G401.6 (cell line): ENCODE results near the gene CTNNAL1.
"Not testable (repeated sequence)": the region's sequence is repeated elsewhere in the genome, so short reads cannot be mapped to it uniquely, and the experiment has no call there.

ENCODE experiments used
- FAIRE-seq: peaks from 2 replicates; lab custom pipeline; 2012; peaks lifted over from hg19 to GRCh38; lab: Jason Lieb, UNC

CTNNAL1 gene, protein sequence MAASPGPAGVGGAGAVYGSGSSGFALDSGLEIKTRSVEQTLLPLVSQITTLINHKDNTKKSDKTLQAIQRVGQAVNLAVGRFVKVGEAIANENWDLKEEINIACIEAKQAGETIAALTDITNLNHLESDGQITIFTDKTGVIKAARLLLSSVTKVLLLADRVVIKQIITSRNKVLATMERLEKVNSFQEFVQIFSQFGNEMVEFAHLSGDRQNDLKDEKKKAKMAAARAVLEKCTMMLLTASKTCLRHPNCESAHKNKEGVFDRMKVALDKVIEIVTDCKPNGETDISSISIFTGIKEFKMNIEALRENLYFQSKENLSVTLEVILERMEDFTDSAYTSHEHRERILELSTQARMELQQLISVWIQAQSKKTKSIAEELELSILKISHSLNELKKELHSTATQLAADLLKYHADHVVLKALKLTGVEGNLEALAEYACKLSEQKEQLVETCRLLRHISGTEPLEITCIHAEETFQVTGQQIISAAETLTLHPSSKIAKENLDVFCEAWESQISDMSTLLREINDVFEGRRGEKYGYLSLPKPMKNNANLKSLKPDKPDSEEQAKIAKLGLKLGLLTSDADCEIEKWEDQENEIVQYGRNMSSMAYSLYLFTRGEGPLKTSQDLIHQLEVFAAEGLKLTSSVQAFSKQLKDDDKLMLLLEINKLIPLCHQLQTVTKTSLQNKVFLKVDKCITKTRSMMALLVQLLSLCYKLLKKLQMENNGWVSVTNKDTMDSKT

DNA sequence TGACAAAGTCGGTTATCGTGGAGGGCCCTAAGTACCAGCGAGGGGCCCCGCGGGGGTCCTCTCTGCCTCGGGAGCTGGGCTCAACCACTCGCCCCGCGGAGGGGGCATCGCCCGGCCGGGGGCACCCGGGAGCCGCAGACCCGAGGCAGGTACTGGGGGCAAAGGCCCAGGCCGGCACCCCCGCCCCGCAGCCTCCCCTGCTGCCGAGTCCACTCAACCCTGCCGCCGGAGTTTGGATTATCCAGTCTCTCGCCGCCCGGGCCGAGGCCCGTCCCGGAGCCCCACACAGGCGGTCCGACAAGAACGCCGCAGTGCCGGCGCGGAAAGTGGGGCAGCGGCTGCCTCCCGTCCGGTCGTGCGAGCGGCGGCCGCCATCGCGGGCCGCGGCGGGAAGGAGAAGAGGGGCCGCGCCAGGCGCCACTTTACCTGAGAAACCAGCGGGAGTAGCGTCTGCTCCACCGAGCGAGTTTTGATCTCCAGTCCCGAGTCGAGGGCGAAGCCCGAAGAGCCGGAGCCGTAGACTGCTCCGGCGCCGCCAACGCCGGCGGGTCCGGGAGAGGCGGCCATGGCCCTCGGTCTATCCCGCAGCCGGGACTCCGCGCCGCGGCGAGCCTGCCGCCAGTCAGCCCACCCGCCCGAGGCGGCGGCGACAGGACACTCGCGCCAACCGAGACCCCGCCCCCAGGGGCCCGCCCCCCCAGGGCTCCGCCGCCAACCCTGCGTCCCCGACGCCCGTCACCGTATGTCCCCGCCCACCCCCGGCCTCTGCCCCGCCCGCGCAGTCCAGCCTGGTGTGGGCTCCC is at the start of gene CTNNAL1:
TSS of gene CTNNAL1 (minus strand) at position 624 of the 803 bp plus-strand sequence. CDS start at position 567, 57 bp downstream.
- FAIRE-seq = no peak

DNA sequence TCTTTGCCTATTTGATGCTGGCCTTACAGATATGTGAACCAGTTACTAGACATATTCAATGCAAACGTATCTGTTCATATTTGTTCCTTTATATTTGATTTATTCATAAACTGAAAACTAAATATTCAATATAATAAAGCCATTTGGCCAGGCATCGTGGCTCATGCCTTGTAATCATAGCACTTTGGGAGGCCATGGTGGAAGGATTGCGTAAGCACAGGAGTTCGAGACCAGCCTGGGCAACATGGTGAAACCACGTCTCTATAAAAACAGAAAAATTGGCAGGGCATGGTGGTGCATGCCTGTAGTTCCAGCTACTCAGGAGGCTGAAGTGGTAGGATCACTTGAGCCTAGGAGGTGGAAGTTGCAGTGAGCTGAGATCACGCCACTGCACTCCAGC is 49.2 kb upstream of the CTNNAL1 start:
- FAIRE-seq = no peak

DNA sequence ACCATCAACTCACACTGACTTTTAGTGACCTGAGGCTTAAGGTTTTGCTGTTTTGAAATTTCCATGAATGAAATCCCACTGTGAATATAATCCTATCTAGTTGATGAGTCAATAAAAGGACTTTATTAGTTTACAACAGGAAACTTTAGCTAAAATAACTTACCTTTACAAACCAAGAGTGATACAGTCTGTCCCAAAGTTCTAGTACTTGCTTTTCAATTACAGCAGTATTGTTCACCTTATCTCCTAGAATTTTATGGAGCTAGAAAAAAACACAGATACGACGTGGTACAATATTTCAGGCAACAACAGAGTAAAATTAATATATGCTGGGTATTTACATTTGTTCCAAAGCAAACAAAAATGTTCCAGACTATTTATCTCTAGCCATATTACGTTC is 46.9 kb upstream of the CTNNAL1 start:
- FAIRE-seq = no peak

DNA sequence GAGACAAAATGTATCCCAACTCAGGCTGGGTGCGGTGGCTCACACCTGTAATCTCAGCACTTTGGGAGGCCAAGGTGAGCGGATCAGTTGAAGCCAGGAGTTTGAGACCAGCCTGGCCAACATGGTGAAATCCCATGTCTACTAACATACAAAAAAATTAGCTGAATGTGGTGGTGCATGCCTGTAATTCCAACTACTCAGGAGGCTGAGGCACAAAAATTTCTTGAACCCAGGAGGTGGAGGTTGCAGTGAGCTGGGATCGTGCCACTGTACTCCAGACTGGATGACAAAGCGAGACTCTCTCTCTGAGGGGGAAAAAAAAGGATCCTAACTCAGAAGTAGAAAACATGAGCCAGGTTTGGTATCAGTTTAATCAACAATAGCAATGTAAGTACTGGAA is 39.8 kb upstream of the CTNNAL1 start:
- FAIRE-seq = not testable (repeated sequence)

DNA sequence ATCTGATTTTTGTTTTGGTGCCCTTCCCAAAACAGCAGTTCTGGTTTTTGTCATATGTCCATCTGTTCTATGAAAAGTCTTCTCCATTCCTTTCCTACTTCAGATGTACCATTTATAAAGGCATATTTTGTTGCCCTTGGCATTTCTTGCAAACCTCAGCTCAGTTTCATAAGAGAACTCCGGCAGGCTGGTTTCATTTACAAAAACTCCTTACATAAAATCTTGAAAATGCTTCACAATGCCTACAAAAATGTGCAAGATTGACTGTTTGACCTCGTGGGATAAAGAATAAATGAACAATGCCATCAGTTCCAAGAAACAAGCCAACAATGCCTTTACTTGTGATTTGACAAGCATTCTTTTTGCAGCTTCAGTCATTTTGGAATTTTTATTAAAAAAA is 39.1 kb upstream of the CTNNAL1 start:
- no peak for FAIRE-seq

DNA sequence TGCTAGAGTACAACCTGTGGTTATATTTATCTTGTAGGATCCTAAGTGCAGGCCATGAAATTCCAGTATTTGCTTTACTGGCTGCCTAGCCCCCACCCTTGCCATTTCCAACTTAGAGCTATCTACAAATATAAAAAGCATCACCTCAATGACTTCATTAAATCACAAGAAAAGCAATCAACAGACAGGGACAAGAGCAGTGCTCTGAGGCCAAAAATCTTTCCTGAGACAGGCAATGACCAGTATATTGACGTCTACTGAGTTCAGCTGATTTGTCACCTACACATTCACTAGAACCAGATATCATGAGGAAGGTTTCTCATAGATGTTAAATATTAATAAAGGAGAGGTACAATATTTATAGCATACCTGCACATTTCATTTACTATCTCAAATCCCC is 38.4 kb upstream of the CTNNAL1 start:
- FAIRE-seq = no peak

DNA sequence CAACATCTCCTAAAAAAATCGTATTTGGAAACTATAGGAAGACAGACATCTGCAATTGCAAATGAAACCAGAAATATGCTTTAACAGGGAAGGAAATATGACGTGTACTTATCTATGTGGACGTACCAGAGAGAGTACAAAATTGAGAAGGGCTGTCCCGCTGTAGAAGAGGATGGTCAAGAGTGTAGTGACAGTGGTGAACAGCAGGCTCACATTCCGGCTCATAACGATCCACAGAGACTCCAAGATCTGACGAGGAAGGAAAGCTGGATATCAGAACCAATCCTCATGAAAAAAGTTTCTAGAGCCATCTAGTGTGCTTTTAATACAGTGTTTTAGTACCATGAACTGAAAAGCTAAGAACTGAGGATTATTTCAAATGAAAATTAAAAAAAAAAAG is 37.1 kb upstream of the CTNNAL1 start:
- no peak for FAIRE-seq

DNA sequence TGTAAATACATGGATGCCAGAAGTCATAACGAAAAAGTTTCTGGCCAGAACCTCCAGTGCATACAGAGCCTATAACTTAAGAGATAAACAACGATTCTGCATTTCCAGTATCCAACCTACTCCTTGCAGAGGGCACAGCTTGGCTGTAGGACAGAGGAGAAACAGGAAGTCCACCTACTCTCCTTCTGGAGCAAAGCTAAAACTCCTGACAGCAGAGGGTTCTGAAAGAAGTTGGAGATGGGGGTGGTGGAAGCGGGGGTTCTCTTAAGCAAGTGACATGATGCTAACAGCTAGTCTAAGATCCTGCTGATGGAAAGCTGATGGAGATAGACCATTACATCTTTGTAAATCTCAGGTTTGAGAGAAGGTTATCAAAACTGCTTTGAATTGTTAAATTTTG is 35.5 kb upstream of the CTNNAL1 start:
- FAIRE-seq = no peak

DNA sequence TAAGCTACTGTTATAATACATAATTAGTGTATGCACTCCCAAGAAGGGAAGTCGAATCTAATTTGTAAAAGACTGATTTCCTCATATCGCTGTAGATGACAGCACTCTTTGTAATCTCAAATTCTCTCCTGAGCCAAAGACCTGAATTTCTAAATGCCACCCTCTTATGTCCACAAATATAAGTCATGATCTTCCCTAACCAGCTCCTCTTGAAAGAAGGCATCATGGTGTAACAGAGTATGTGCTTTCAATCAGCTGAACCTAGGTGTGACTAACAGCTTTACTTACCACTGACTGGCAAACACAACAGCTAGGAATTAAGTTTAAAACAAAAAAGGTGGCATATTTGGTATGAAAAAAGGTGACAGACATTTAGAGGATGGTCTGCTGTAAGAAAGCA is 34.0 kb upstream of the CTNNAL1 start:
- no peak for FAIRE-seq

DNA sequence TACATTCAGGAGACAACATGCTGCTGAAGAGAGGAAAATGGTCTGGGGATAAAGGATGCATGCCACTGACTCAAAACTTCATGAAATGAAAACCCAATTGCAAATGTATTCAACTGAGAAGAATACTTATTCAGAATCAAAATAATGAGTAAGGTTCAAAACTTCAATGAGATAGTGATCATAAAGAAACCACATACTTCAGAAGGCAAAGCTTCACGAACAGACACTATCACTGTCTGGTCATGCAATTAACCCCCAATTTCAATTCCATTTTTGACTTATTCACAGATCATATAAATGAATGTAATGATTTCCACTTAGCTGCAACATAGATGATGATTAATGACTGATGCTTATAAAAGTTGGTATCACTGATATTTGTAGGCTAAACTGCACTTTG is 33.0 kb upstream of the CTNNAL1 start:
- FAIRE-seq = no peak

DNA sequence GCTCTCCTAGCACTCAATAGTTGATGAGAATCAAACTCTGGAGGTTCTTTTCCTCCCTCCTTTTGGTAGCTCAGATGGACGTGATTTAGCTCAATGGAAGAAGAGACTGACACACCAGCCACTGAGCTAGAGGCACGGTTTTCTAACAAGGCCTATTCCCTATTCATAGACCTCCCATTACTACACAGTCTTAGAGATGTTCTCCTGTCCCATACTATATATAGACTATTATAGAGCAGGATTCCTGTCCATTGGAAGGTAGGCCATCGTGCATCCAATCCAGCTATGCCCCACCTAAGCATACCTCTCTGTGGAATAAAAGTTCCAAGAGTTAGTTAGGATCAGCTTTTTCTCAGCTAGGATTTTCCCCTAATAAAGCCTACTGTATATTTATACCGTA is 30.3 kb upstream of the CTNNAL1 start:
- no peak for FAIRE-seq

DNA sequence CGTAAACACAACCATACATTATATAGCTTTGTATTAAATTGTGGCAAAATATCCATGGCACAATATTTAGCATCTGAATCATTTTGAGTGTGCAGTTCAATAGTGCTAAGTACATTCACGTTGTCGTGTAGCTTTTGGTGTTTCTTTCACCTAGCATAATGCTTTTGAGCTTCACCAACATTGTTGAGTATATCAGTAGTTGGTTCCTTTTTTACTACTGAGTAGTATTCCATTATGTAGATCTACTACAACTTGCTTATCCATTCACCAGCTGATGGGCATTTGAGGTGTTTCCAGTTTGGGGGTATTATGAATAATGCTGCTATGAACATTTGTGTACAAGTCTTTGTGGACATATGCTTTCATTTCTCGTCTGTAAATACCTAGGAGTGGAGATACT is 27.3 kb upstream of the CTNNAL1 start:
- no peak for FAIRE-seq

DNA sequence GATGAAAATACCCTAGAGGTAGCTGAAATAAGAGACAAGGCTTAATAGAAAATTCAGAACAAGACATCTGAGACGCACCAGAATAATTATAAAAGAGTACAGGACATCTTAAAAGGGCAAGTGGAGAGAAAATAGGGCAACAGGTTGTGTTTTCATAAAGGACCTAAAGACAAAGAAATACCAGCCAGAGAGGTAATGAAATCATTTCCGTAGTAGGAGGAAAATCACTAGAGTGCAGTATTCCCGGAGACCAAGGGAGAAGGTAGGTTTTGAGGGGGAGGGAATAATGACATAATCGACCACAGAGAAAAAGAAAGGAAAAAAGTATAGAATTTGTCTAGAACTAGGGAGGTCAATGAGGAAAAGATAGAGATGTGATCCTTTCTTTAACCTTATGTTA is 26.2 kb upstream of the CTNNAL1 start:
- no peak for FAIRE-seq

DNA sequence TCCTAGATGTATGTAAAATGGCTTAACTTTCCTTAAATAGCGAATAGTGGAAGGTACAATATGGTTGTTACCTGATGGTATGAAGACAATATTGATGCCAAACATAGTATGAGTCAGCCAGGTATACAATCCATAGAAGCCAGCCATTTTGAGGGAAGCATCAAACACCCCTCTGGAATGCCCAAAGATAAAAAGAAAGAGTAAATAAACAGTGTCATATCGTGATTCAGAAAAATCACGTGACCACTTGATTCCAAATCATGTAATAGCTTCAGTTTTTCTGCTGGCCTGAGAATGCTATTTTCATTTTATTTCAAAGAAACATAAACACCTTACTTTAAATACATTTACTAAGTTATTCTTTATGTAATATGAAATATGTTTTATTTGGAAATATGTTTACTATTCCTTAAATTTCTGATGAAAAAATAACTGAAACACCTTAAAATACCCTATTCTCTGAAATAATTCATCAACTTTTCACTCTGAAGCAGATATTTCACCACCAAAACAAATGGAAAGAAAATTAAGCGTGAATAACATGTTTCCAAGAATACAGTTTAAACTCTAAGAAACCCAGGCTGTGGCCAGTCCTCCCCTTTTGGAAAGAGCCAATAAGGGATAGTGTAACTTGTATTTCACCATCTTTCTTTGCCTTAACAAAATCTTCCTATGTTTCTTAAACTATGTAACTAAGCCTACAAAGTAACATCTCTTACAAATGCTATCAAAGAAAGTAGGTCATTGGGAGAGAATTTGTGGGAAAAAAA is 24.8 kb upstream of the CTNNAL1 start:
- FAIRE-seq = no peak

DNA sequence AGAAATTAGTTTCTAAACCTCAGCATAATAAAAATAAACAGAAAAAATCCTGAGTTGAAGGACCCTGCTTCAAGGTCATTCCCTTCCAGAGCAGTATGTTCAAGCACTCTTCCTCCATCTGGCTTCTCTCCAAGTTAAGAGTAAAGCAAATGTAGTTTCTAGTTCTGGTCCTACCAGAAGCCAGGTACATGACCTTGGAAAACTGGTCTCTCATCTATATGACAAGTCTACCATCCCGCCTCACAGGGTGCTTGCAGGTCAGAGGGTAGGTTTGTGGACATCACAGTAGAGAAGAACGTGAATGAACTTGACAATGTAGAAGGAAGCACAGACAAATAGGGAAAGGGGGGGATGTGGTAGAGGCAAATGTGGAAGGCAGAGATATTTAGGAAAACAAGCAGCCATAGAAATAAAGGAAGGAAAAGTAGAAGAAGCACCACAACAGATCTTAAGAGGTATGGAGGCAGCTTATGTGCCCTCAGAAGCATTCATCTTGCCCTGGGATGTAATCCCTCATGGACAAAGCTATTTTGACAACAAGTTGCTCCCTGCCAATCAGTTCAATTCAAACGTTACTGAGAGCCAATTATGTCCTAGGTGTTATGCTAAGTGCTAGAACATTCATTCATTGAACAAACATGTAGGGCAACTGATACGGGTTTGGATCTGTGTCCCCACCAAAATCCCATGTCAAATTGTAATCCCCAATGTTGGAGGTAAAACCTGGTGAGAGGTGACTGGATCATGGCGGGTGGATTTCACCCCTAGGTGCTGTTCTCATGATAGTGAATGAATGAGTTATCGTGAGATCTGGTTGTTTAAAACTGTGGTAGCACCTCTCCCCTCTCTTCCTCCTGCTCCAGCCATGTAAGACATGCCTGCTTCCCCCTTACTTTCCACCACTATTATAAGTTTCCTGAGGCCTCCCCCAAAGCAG is 23.7 kb upstream of the CTNNAL1 start:
- FAIRE-seq = no peak

DNA sequence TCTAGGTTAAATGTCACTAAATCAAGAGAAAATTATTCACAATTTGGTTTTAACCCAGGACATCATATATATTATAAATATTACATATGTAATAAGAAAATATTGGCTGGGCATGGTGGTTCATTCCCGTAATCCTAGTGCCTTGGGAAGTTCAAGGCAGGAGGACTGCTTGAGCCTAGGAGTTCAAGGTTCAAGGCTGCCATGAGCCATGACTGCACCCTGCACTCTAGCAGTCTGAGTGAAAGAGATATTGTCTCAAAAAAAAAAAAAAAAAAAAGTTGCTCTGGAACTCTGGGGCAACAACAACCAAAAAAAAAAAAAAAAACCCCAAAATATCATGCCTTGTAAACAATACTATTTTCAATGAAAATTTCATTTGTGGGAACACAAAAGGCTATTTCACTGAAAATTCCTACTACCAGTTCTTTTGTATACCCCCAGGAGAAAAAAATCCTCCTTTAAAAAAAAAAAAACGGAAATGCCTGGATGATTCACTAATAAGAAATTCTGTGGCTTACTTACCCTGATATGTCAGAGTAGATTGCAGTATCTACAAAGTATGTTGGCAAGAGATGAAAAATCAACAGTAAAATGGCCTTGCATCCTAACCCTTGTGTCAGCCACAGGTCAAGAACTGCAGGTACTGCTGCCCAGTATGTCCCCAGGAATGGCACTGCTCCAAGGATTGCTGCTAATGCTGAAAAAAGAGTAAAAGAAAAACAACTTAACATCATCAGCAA is 22.6 kb upstream of the CTNNAL1 start:
- no peak for FAIRE-seq

DNA sequence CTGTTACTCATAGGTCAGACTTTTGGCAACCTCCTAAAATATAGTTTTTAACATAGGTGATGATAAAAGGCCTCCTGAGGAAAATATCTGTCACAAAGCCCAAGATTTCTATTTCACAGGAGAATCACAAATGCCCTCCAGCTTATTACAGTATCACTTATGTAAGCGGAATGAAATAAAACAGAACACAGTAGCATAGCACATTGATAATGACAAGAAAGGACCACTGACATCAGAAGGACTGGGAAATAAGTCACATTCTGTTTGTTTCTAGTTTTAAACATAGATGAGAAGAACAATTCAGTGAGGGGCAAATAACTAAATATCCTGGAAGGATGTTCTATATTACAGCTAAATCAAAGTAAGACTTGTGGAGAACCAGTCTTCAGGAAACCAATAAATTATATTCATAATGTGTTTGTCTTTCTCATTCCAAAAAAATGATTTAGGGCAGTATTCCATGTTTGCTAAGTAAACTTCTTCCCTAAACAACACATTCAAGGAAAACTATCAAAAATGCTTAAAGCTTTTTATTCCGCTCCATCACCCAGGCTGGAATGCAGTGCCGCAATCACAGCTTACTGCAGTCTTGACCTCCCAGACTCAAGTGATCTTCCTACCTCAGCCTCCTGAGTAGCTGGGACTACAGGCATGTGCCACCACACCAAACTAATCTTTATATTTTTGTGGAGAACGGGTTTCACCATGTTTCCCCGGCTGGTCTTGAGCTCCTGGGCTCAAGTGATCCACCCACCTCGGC is 20.8 kb upstream of the CTNNAL1 start:
- FAIRE-seq = no peak

DNA sequence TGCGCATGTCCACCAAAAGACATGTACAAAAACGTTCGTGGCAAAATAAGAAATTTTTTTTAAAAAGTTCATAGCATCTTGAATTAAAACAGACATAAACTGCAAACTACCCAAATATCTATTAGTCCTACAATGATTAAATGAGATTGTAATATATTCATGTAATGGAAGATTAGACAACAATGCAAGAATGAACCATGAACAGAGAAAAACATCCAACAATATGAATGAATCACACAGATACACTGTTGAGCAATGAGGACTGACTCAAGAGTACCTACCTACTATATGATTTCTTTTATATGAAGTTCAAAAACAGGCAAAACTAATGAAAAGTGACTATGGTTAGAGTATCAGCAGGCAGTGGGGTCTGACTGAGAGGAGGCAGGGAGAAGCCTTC is 17.9 kb upstream of the CTNNAL1 start:
- no peak for FAIRE-seq

DNA sequence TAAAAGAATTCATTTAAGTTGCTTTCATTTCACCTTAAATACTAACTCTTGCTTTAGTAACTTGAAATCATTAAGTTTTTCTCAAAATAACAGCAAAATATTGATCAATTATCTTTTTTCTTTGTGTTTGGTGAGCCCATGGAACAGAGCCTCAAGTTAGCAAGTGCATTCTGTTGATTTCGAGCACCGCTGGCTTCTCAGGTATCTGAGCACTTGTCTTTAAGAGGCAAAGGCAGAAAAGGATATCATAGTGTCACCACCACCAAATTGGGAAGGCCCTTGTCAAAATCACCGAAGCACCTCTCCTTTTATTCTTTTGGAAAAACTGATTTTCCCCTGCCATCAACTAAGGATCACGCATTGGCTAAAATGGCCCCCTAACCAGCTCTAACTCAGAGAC is 17.1 kb upstream of the CTNNAL1 start:
- FAIRE-seq = no peak

DNA sequence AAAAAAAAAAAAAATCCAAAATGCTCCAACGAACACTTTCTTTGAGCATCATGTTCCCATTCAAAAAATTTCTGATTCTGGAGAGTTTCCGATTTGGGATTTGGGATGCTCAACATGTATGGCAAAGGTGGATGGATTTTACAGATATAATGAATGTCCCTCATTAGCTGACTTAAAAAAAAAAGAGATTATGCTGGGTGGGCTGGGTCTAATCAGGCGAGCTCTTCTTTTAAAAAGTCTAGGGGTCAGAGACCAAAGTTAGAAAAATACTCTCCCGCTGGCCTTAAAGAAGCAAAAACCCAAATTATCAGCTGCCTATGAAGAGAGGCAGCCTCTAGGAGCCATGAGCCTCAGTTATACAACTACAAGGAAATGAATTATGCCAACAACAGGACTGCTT is 15.2 kb upstream of the CTNNAL1 start:
- FAIRE-seq = no peak
